HL-60 (cell line): Measurements from ENCODE around the gene NOG.

Experiments used
- CTCF ChIP-seq: IDR thresholded peaks from one replicate; pipeline ENCODE4 v1.5.1; 2011; ENCODE audit warnings: low read length, control low read depth, inconsistent platforms; ENCODE audit not compliant: insufficient read depth
- POLR2AphosphoS5 ChIP-seq: IDR thresholded peaks from 2 replicates; pipeline ENCODE4 v1.6.1; 2012; ENCODE audit warnings: low read depth
- REST ChIP-seq: IDR thresholded peaks from 2 replicates; pipeline ENCODE4 v1.6.1; 2012; ENCODE audit warnings: low read depth; ENCODE audit not compliant: insufficient replicate concordance
- SPI1 ChIP-seq: IDR thresholded peaks from 2 replicates; pipeline ENCODE4 v1.6.1; 2012; ENCODE audit warnings: low read depth, mild to moderate bottlenecking, borderline replicate concordance

- TF ChIP-seq CTCF (no peak), SPI1 (no peak), POLR2AphosphoS5 (no peak), REST (no peak)
Measured at GRCh38 chr17:56623383-56623782, 29.9 kb downstream of the NOG start.
